Ureter (tissue), 1 donor: Measurements from ENCODE around the gene HSFX2. TPM values are rescaled to one million over a fixed set of nuclear protein-coding genes. Genes with fewer than 3 reads are reported as not detected.
"Not testable (repeated sequence)": the region's sequence is repeated elsewhere in the genome, so short reads cannot be mapped to it uniquely, and the experiment has no call there.

Source experiments
- DNase-seq: peaks from one replicate; pipeline ENCODE4 v3.0.0-alpha.2; 2020; ENCODE audit warnings: low spot score
- total RNA-seq: library from RNA; stranded (reverse); gene quantifications from one replicate; pipeline ENCODE4 v1.2.4, GENCODE V29; 2023
- donor health status: DM: yes; HTN: yes; CAD: no.

HSFX2 gene
- total RNA-seq, 1 donor from 2014 or later: not detected

GRCh38 chrX:149587359-149587758, 7.8 kb downstream of the HSFX2 start, which contains the start of gene MAGEA9B:
Gene MAGEA9B (minus strand): TSS chrX:149587459. CDS start chrX:149583179, 4,280 bp downstream.
- not testable (repeated sequence) for DNase-seq

- not testable (repeated sequence) for DNase-seq
Measured at GRCh38 chrX:149585631-149586030, 9.5 kb downstream of the HSFX2 start.

- DNase-seq: not testable (repeated sequence)
Measured at GRCh38 chrX:149573456-149573855, 21.7 kb downstream of the HSFX2 start.

- DNase-seq: no peak
Measured at GRCh38 chrX:149572743-149573142, 22.4 kb downstream of the HSFX2 start.

GRCh38 chrX:149571770-149572169, 23.3 kb downstream of the HSFX2 start:
- DNase-seq: peak; percentile 14

GRCh38 chrX:149570668-149571067, 24.4 kb downstream of the HSFX2 start:
- no peak for DNase-seq

GRCh38 chrX:149569770-149570169, 25.3 kb downstream of the HSFX2 start:
- peak; percentile 14 for DNase-seq

GRCh38 chrX:149568701-149569296, 26.3 kb downstream of the HSFX2 start:
- peak; percentile 19 for DNase-seq

GRCh38 chrX:149567621-149568417, 27.3 kb downstream of the HSFX2 start:
- DNase-seq: peak; percentile 22

- no peak for DNase-seq
Measured at GRCh38 chrX:149563359-149563758, 31.8 kb downstream of the HSFX2 start.

- DNase-seq: not testable (repeated sequence)
Measured at GRCh38 chrX:149555251-149555650, 39.9 kb downstream of the HSFX2 start.

GRCh38 chrX:149551939-149552248, 43.2 kb downstream of the HSFX2 start:
- DNase-seq: not testable (repeated sequence)

GRCh38 chrX:149551245-149551938, 43.7 kb downstream of the HSFX2 start:
- not testable (repeated sequence) for DNase-seq

GRCh38 chrX:149550454-149550853, 44.7 kb downstream of the HSFX2 start:
- not testable (repeated sequence) for DNase-seq

GRCh38 chrX:149549701-149550100, 45.4 kb downstream of the HSFX2 start, which contains the start of gene HSFX3:
Gene HSFX3 (minus strand): TSS chrX:149549924. CDS start chrX:149549852, 72 bp downstream.
- DNase-seq: not testable (repeated sequence)

- DNase-seq: not testable (repeated sequence)
Measured at GRCh38 chrX:149547782-149548181, 47.3 kb downstream of the HSFX2 start.

- DNase-seq: not testable (repeated sequence)
Measured at GRCh38 chrX:149546962-149547361, 48.2 kb downstream of the HSFX2 start.

GRCh38 chrX:149545545-149546543, 49.3 kb downstream of the HSFX2 start:
- DNase-seq: not testable (repeated sequence)
